Measurements from ENCODE around the gene FOXL2.

The FOXL2 gene

GRCh38 chr3:138901567-138901966 lies 45.4 kb downstream of the FOXL2 start:
- Histone ChIP-seq H3K4me3 (ENCODE audit: low read length, poor library complexity, severe bottlenecking) (no peak overlapping the region), H3K9ac (ENCODE audit: low read depth, low read length, poor library complexity, severe bottlenecking) (no peak overlapping the region), H3K9me3 (ENCODE audit: insufficient read depth, low read depth, low read length) (no peaks in the 10 kb centered on the region), H3K4me2 (ENCODE audit: low read depth, low read length, poor library complexity, severe bottlenecking) (no peak overlapping the region), H3K4me1 (ENCODE audit: insufficient read depth, low read length, poor library complexity, severe bottlenecking) (no peaks in the 10 kb centered on the region), H3F3A (ENCODE audit: low read depth) (no peaks in the 10 kb centered on the region), H3K27me3 (ENCODE audit: insufficient read depth, low read length, poor library complexity, severe bottlenecking) (no peaks in the 10 kb centered on the region), H4K20me1 (ENCODE audit: insufficient read depth, low read length, poor library complexity, severe bottlenecking) (no peaks in the 10 kb centered on the region), H3K36me3 (ENCODE audit: insufficient read depth, low read length) (no peaks in the 10 kb centered on the region), H3K79me2 (ENCODE audit: insufficient read depth, low read length) (no peaks in the 10 kb centered on the region), H3K9me2 (replicated peaks; ENCODE audit: low read depth, low read length) (no peaks in the 10 kb centered on the region), H2AFZ (ENCODE audit: low read length) (no peak overlapping the region)
- no peak for TF ChIP-seq EZH2phosphoT487 (IDR thresholded peaks at IDR 0.05; ENCODE audit: borderline replicate concordance)
- TF ChIP-seq, protein P1, sequence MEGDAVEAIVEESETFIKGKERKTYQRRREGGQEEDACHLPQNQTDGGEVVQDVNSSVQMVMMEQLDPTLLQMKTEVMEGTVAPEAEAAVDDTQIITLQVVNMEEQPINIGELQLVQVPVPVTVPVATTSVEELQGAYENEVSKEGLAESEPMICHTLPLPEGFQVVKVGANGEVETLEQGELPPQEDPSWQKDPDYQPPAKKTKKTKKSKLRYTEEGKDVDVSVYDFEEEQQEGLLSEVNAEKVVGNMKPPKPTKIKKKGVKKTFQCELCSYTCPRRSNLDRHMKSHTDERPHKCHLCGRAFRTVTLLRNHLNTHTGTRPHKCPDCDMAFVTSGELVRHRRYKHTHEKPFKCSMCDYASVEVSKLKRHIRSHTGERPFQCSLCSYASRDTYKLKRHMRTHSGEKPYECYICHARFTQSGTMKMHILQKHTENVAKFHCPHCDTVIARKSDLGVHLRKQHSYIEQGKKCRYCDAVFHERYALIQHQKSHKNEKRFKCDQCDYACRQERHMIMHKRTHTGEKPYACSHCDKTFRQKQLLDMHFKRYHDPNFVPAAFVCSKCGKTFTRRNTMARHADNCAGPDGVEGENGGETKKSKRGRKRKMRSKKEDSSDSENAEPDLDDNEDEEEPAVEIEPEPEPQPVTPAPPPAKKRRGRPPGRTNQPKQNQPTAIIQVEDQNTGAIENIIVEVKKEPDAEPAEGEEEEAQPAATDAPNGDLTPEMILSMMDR (conservative IDR thresholded peaks at IDR 0.05; ENCODE audit: low read length), result no peak

- Histone ChIP-seq H3K36me3 (ENCODE audit: insufficient read depth, low read length) (no peaks in the 10 kb centered on the region), H3K9ac (ENCODE audit: low read depth, low read length, poor library complexity, severe bottlenecking) (no peak overlapping the region), H3K4me2 (ENCODE audit: low read depth, low read length, poor library complexity, severe bottlenecking) (no peak overlapping the region), H3K9me2 (replicated peaks; ENCODE audit: low read depth, low read length) (no peaks in the 10 kb centered on the region), H3K4me1 (ENCODE audit: insufficient read depth, low read length, poor library complexity, severe bottlenecking) (no peaks in the 10 kb centered on the region), H2AFZ (ENCODE audit: low read length) (no peak overlapping the region), H3K79me2 (ENCODE audit: insufficient read depth, low read length) (no peaks in the 10 kb centered on the region), H3K27me3 (ENCODE audit: insufficient read depth, low read length, poor library complexity, severe bottlenecking) (no peaks in the 10 kb centered on the region), H3F3A (ENCODE audit: low read depth) (no peaks in the 10 kb centered on the region), H3K4me3 (ENCODE audit: low read length, poor library complexity, severe bottlenecking) (no peak overlapping the region), H3K9me3 (ENCODE audit: insufficient read depth, low read depth, low read length) (no peaks in the 10 kb centered on the region), H4K20me1 (ENCODE audit: insufficient read depth, low read length, poor library complexity, severe bottlenecking) (no peaks in the 10 kb centered on the region)
- TF ChIP-seq EZH2phosphoT487 (IDR thresholded peaks at IDR 0.05; ENCODE audit: borderline replicate concordance), result no peak
- TF ChIP-seq, protein P1 (conservative IDR thresholded peaks at IDR 0.05; ENCODE audit: low read length), result no peak
Observed at GRCh38 chr3:138899351-138899991, 47.5 kb downstream of the FOXL2 start.

DNA sequence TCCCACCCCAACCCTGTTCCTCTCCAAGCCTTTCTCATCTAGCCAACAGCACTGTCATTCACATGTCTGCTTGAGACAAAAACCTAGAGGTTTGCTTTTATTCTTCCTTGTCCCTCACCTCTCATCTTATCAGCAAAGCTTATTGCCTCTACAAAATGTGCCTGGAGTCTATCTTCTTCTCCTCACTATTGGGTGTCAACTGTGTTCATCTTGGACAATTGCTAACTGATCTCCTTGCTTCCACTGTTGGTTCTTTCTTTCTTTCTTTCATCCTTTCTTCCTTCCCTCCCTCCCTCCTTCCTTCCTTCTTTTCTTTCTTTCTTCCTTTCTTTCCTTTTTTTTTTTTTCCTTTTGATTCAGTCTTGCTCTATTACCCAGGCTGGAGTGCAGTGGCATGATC lies 48.2 kb downstream of the FOXL2 start:
- TF ChIP-seq, protein P1 (conservative IDR thresholded peaks at IDR 0.05; ENCODE audit: low read length), result no peak
- no peak for TF ChIP-seq EZH2phosphoT487 (IDR thresholded peaks at IDR 0.05; ENCODE audit: borderline replicate concordance)
- H3K9ac ChIP-seq (ENCODE audit: low read depth, low read length, poor library complexity, severe bottlenecking), result no peak overlapping the region
- no peak overlapping the region for H2AFZ ChIP-seq (ENCODE audit: low read length)
- H3K36me3 ChIP-seq (ENCODE audit: insufficient read depth, low read length), result no peaks in the 10 kb centered on the region
- H3K9me3 ChIP-seq (ENCODE audit: insufficient read depth, low read depth, low read length), result no peaks in the 10 kb centered on the region
- no peaks in the 10 kb centered on the region for H3K4me1 ChIP-seq (ENCODE audit: insufficient read depth, low read length, poor library complexity, severe bottlenecking)
- H3K9me2 ChIP-seq (replicated peaks; ENCODE audit: low read depth, low read length), result no peaks in the 10 kb centered on the region
- H3K79me2 ChIP-seq (ENCODE audit: insufficient read depth, low read length), result no peaks in the 10 kb centered on the region
- no peaks in the 10 kb centered on the region for H3F3A ChIP-seq (ENCODE audit: low read depth)
- no peaks in the 10 kb centered on the region for H4K20me1 ChIP-seq (ENCODE audit: insufficient read depth, low read length, poor library complexity, severe bottlenecking)
- no peaks in the 10 kb centered on the region for H3K27me3 ChIP-seq (ENCODE audit: insufficient read depth, low read length, poor library complexity, severe bottlenecking)
- H3K4me2 ChIP-seq (ENCODE audit: low read depth, low read length, poor library complexity, severe bottlenecking), result no peak overlapping the region
- H3K4me3 ChIP-seq (ENCODE audit: low read length, poor library complexity, severe bottlenecking), result no peak overlapping the region
